NCI-H748 (cell line): ENCODE measurements around the gene PIEZO2.
"Not testable (repeated sequence)": the region's sequence is repeated elsewhere in the genome, so short reads cannot be mapped to it uniquely, and the experiment has no call there.

Experiments
- DNase-seq: peaks from one replicate; lab custom pipeline; 2025; ENCODE audit not compliant: unreplicated experiment; lab: John Stamatoyannopoulos, UW

PIEZO2 gene

DNA sequence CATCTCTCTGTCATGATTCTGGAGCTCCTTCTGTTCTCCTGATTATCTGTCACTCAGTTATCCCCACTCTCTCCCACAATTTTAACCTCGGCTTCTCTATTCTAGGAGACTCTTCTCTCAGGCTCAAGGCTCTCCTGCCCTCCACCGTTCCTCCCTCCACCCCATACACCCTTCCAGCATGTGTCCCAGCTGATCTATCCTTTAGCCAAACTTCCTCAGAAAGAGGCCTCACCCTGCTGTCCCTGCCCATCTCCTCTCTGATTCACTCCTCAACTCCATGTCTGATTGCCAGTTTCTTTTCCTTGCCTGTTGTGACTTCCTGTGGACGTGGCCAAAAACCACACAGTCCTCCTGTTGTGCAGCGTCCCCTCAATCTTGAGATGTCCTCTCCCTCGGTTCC, 505.4 kb downstream of the PIEZO2 start:
- not testable (repeated sequence) for DNase-seq

- not testable (repeated sequence) for DNase-seq
Measured at GRCh38 chr18:10642915-10643524, 506.3 kb downstream of the PIEZO2 start.

DNA sequence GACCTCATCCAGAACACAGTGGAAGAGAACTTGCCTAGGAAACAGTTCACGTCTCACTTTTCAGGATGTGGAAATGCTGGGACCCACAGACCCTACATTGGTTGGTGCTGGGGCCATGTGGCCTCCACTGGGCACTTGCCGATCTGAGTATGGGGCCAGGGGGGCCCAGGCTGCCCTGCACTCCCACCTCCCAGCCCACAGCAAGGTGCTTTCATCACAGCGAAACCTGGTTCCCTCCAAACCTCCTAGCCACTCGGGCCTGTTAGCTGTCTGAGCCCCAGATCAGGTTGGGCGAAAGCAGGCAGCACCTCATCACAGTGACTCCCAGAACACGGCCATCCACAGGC, 510.9 kb downstream of the PIEZO2 start:
- DNase-seq = not testable (repeated sequence)

DNA sequence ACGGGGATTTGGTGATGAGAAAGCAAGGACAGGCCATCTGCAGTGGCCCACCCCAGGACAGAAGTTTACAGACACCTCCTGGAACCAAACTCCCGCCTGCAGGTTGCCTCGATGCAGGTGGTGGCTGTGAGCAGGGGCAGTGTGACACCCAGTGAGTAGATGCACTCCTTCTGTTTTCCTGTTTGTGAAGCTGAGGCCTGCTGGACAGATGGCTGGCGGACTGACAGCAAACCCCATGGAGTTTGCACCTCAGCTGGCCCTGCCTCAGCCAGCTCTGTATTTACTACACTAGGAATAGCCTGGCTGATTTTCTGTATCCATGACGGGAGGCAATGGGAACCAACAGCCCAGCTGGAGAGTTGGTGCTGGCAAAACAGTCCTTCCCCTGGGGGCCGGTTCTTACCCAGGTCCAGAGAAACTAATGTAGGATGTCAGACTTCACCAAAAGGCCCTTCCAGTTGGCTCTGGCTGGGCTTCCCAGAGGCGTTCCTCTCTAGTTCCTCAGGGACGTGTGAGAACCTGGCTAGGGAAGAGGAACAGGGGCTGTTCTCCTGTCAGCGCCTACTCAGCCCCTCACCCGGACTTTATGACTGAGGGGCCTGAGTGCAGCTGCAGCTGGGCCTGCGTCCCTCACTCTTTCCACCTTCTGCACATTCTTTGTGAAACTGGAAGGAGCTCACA, 511.4 kb downstream of the PIEZO2 start:
- DNase-seq = not testable (repeated sequence)

DNA sequence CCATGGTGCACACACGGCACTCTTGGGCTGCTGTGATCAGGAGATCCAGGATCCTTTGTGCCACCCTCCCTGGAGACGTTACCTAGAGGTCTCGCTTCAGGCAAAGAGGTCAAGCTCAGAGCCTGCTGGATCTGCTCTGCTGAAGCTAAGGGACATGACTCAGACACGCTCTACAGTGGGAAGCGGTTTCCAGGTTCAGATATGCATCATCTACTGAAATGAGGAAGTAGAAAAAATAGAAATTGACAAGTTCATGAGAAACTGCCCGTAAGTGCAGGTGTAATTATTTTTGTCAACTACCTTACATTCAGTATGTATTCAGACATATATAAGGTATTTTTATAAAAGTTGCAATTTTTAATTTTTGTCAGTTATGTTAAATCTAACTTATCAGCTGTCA, 520.3 kb downstream of the PIEZO2 start:
- DNase-seq = not testable (repeated sequence)

DNA sequence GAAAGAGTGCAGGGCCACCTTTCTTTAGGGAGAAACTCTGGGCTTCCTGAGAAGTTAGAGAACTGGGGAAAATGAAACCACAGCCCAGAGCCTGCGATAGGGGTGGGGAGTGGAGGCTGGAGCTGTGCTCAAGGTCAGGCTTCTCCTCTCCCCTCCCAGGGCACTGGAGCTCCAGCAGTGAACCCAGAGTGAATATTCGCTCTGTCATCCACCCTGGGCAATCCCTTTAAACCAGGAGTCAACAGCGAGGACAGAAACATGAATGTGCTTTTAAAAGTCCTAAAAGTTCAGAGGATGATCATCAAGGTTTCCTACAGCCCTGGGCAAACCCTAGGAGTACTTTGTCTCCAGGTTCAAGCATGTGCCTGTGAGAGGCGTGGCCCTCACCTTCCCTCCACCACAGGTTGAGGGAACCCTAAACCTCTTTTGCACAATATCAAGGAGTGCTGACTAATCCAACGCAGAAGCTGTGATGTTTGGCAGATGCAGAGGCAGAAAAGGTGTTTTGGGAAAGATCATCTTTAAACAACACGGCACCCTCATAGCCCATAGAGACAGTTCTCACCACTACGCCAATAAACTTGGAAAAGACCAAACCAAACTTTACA, 522.7 kb downstream of the PIEZO2 start:
- DNase-seq = not testable (repeated sequence)

GRCh38 chr18:10623606-10624005, 525.8 kb downstream of the PIEZO2 start:
- DNase-seq = not testable (repeated sequence)

GRCh38 chr18:10622982-10623381, 526.4 kb downstream of the PIEZO2 start:
- not testable (repeated sequence) for DNase-seq

DNA sequence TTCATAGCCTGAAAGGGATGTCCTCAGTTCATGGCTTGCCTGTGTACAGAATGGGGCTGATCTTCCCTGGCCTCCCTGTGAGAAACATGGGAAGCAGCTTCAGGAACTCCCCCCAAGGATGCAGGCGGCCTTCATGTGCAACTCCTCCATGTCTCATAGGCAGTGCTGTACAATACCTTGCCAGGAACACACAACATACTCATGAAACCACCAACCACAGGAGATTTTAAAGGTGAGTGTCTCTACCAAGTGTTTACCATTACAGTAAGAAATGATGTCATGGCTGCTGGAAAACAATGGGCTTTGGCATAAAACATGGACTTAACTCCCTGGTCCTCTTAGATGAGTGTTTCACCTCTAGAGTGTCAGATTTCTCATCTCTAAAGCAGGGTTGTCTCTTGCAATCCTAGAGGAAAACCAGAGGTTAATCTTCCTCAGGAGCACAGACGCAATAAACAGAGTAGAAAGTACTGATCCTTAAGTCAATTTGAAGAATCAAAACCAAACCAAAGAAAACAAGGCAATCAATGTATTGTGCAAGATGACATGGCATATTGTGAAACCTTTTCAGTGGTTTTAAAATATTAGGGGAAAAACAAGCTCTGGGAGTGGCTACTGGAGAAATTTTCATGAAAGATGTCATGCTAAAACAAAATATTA, 528.6 kb downstream of the PIEZO2 start:
- not testable (repeated sequence) for DNase-seq
